GM19455 (cell line): ENCODE results near the gene CCDC57.

ENCODE experiments used
- ATAC-seq: cut with Tn5 transposase; IDR thresholded peaks from one replicate; pipeline ENCODE4 v1.9.1; 2021; ENCODE audit not compliant: unreplicated experiment

CCDC57 gene

DNA sequence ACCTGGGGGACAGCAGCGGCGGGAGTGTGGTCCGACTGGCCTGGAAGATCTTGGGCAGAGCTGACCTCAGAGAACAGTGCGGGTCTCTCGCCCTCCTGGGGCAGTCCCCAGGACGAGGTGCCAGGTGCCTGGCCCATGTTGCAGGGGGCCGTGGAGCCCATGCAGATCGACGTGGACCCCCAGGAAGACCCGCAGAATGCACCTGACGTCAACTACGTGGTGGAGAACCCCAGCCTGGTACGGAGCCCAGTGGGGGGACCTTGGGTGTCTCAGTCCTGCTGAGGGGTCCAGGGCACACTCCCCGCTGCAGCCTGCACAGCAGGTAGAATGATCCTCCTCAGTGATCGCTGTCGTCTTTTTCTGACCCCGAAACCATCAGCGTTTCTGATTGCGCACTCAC is 159.5 kb downstream of the CCDC57 start:
- ATAC-seq: no peak

DNA sequence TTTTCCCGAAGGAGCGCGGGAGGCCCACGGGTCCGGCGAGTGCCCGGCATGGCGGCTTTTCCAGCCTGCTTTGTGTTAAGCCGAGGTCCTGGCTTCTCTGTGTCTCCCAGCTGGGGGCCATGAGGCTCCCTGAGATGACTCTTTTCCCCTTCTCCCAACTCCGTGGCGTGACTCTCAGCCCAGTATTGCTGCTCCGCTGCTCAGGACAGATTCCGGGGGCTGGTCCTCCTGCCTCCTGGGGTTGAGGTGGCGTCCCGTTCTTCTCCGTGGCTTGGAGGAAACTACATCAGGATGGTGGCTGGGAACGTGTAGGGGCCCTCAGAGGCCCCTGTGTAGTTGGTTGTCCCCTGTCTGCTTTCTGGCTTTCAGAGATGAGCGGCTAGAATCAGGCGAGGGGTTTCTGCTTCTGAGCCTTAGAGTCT is 160.0 kb downstream of the CCDC57 start:
- no peak for ATAC-seq

DNA sequence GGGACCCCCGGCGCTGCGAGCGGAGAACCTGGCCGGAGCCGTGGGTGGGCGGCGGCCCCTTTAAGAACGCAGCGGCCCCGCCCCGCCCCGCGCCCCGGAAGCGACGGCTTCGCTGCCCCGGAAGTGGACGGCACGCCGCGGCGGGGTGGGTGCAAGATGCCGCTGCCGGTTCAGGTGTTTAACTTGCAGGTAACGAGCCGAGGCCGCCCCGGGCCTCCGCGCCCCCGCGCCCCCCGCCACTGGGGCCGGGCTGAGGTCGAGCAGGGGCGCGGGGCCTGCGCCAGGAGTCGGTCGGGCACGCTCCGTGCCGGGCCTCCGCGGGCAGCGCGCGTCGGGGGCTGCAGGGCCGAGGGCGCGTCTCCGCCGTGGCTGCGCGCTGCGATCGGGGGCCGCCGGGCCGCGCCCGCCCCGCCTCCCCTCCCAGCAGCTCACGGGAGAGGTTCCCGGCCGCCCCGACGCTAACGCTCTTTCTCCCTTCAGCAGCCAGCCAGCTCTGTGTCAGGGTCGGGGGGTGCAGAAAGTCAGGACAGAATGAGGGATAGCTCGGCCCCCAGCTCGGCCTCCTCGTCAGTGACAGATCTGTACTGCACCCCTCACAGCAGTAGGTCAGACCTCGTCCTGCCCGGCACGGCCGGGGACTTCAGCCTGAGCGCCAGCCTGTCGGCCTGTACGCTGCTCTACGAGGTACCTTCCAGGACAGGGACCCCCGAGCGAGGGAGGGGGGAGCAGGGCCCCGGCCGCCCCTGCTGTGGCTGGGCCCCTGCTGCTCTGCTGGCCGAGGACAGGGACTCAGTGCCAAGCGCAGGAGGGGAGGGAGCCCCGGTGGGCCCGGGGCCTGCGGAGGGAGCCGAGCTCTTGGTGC is 160.6 kb downstream of the CCDC57 start, which contains the start of the genes GPS1 and RFNG:
Gene GPS1 (plus strand): TSS at position 123 of the 862 bp plus-strand sequence. CDS start 34 bp downstream, at position 157.
Gene RFNG (minus strand): TSS at position 36 of the 862 bp plus-strand sequence. CDS start 45 bp downstream, outside the sequence.
- peak; percentile 74 for ATAC-seq
